Spinal cord (tissue), 10 donors: ENCODE measurements around the gene DPAGT1. TPM values are rescaled to one million over a fixed set of nuclear protein-coding genes. Genes with fewer than 3 reads are reported as not detected.
A peak's percentile ranks its signal among the peaks of the same experiment; 100 is the strongest.
"Not testable (repeated sequence)": the region's sequence is repeated elsewhere in the genome, so short reads cannot be mapped to it uniquely, and the experiment has no call there.

Source experiments
- DNase-seq, 6 donors: peaks; one replicate each; pipeline versions ENCODE4 v3.0.0 to v3.0.0-alpha.2; 2013 to 2015; ENCODE audit warnings: low spot score in 6 of 6, low read depth in 4 of 6
- H3K27ac ChIP-seq: one replicate; pipeline ENCODE4 v1.5.1; 2013; ENCODE audit warnings: low read depth, low read length, control low read depth
- H3K27me3 ChIP-seq: one replicate; pipeline ENCODE4 v1.6.1; 2013; ENCODE audit warnings: low read length; ENCODE audit not compliant: control insufficient read depth, insufficient read depth
- H3K36me3 ChIP-seq: one replicate; pipeline ENCODE4 v1.6.1; 2013; ENCODE audit warnings: low read length; ENCODE audit not compliant: control insufficient read depth, insufficient read depth
- H3K4me1 ChIP-seq: one replicate; pipeline ENCODE4 v1.6.1; 2013; ENCODE audit warnings: low read length; ENCODE audit not compliant: control insufficient read depth, insufficient read depth
- H3K4me3 ChIP-seq: one replicate; pipeline ENCODE4 v1.5.1; 2013; ENCODE audit warnings: low read depth, low read length, control low read depth
- H3K9me3 ChIP-seq: one replicate; pipeline ENCODE4 v1.6.1; 2013; ENCODE audit warnings: low read length; ENCODE audit not compliant: control insufficient read depth, insufficient read depth
- WGBS: methylation state at CpG from one replicate; pipeline ENCODE4 v1.1.5; 2013; ENCODE audit warnings: missing lambda C conversion rate; ENCODE audit not compliant: insufficient coverage; 5-methylcytosine and 5-hydroxymethylcytosine counted together
- long read RNA-seq, 4 donors: transcript quantifications; one replicate each; lab custom pipeline, GENCODE V29; 2026
- polyA plus RNA-seq, 2 donors: library from polyadenylated mRNA; unstranded; fragments of 120-200 nt; gene quantifications; one replicate each; pipeline ENCODE4 v1.2.1, GENCODE V29; 2013; ENCODE audit not compliant: insufficient read length in 2 of 2
- total RNA-seq, 2 donors: library from RNA; depleted of rRNA in 1 of 2; stranded (reverse); fragments of 120-200 nt in 1 of 2; fragments of >200 nt in 1 of 2; gene quantifications; one replicate each; pipeline versions ENCODE4 v1.2.3 to v1.2.4, GENCODE V29; 2013 to 2014
- donor health status: healthy.

The DPAGT1 gene
- total RNA-seq (10 to 100 TPM; 12.9 to 23.0 TPM), polyA plus RNA-seq (10 to 100 TPM; 41.3 to 44.3 TPM)
- long read RNA-seq, donor 1, transcript DPAGT1-201 (9 exons, 2,205 nt): major isoform, 7 of 16 reads
- long read RNA-seq, donor 1, partial matches to known transcripts: 7 of 16 reads
- long read RNA-seq, donor 1, other reads (novel, unspliced or antisense): 0 of 16 reads
- long read RNA-seq, donor 2, partial matches to known transcripts: 0 of 2 reads
- long read RNA-seq, donor 2, other reads (novel, unspliced or antisense): 0 of 2 reads
- long read RNA-seq, donor 3, partial matches to known transcripts: 0 of 2 reads
- long read RNA-seq, donor 3, other reads (novel, unspliced or antisense): 0 of 2 reads
- long read RNA-seq, donor 4, transcript DPAGT1-201 (9 exons, 2,205 nt): major isoform, 6 of 26 reads
- long read RNA-seq, donor 4, partial matches to known transcripts: 18 of 26 reads
- long read RNA-seq, donor 4, other reads (novel, unspliced or antisense): 0 of 26 reads

- peak; percentile 86 to 99 (median 96) for DNase-seq
- H3K4me3 ChIP-seq: peak within 1 kb of the TSS; percentile 95
- 0% methylated on average over 30 of the region's 32 CpGs for WGBS
- peaks cover 30% of the 10 kb centered on the region for H3K4me1 ChIP-seq
- no peaks in the 10 kb centered on the region for H3K9me3 ChIP-seq
- peaks cover 13% of the 10 kb centered on the region for H3K36me3 ChIP-seq
- no peaks in the 10 kb centered on the region for H3K27me3 ChIP-seq
- peak within 1 kb of the TSS; percentile 98 for H3K27ac ChIP-seq
Observed at GRCh38 chr11:119101759-119102423, at the start of gene DPAGT1. TSS of gene DPAGT1 (minus strand) at chr11:119101853. CDS start at chr11:119101655, 198 bp downstream.

GRCh38 chr11:119149786-119150275 lies 48.2 kb upstream of the DPAGT1 start:
- Histone ChIP-seq H3K27ac (no peak overlapping the region), H3K36me3 (peaks cover 15% of the 10 kb centered on the region), H3K27me3 (peaks cover 9% of the 10 kb centered on the region), H3K9me3 (no peaks in the 10 kb centered on the region), H3K4me1 (peaks cover 28% of the 10 kb centered on the region), H3K4me3 (peak overlapping the region; percentile 54)
- 6% methylated on average over 33 of the region's 33 CpGs for WGBS
- DNase-seq: peak in 2 of 6 donors; percentile 6 to 23

- Histone ChIP-seq H3K4me3 (peak within 1 kb of the TSS; percentile 54), H3K36me3 (peaks cover 9% of the 10 kb centered on the region), H3K27me3 (peaks cover 9% of the 10 kb centered on the region), H3K27ac (no peak within 1 kb of the TSS), H3K9me3 (no peaks in the 10 kb centered on the region), H3K4me1 (peaks cover 31% of the 10 kb centered on the region)
- DNase-seq: peak in 2 of 6 donors; percentile 60 to 61
- WGBS: under 1% methylated on average over 63 of the region's 73 CpGs
Observed at GRCh38 chr11:119149018-119149785, 47.5 kb upstream of the DPAGT1 start, which contains the start of gene ABCG4. TSS of gene ABCG4 (plus strand) at chr11:119149052. CDS start at chr11:119149966, 914 bp downstream.

- H3K27ac ChIP-seq: no peak overlapping the region
- 0% methylated on average over 15 of the region's 16 CpGs for WGBS
- peak overlapping the region; percentile 54 for H3K4me3 ChIP-seq
- peaks cover 5% of the 10 kb centered on the region for H3K36me3 ChIP-seq
- no peaks in the 10 kb centered on the region for H3K9me3 ChIP-seq
- peaks cover 9% of the 10 kb centered on the region for H3K27me3 ChIP-seq
- no peak for DNase-seq
- peaks cover 31% of the 10 kb centered on the region for H3K4me1 ChIP-seq
Observed at GRCh38 chr11:119148720-119149017, 47.0 kb upstream of the DPAGT1 start.

GRCh38 chr11:119147604-119148333 lies 46.1 kb upstream of the DPAGT1 start:
- no peak for DNase-seq

GRCh38 chr11:119145551-119145950 lies 43.9 kb upstream of the DPAGT1 start:
- Histone ChIP-seq H3K9me3 (no peaks in the 10 kb centered on the region), H3K27ac (no peak overlapping the region), H3K4me1 (peaks cover 24% of the 10 kb centered on the region), H3K36me3 (no peaks in the 10 kb centered on the region), H3K4me3 (no peak overlapping the region), H3K27me3 (peaks cover 11% of the 10 kb centered on the region)
- DNase-seq: no peak
- 60% methylated on average over 3 of the region's 3 CpGs for WGBS

More at GRCh38 chr11:119147604-119148333, 46.1 kb upstream of the DPAGT1 start:
- Histone ChIP-seq H3K9me3 (no peaks in the 10 kb centered on the region), H3K36me3 (peaks cover 5% of the 10 kb centered on the region), H3K27ac (no peak overlapping the region), H3K27me3 (peaks cover 9% of the 10 kb centered on the region), H3K4me3 (no peak overlapping the region), H3K4me1 (peaks cover 31% of the 10 kb centered on the region)
- WGBS: 80% methylated on average over 1 of the region's 6 CpGs

GRCh38 chr11:119144825-119145486 lies 43.3 kb upstream of the DPAGT1 start:
- DNase-seq: peak in 2 of 6 donors; percentile 71 to 85
- Histone ChIP-seq H3K4me3 (no peak overlapping the region), H3K27me3 (peaks cover 11% of the 10 kb centered on the region), H3K27ac (no peak overlapping the region), H3K4me1 (peaks cover 21% of the 10 kb centered on the region), H3K36me3 (no peaks in the 10 kb centered on the region), H3K9me3 (no peaks in the 10 kb centered on the region)
- 20% methylated on average over 2 of the region's 7 CpGs for WGBS

- not testable (repeated sequence) for H3K4me1 ChIP-seq, H3K27ac ChIP-seq, H3K4me3 ChIP-seq, H3K9me3 ChIP-seq, H3K27me3 ChIP-seq, H3K36me3 ChIP-seq, DNase-seq
- WGBS: no CpG with 5 or more reads among the region's 10 CpGs
Observed at GRCh38 chr11:119139276-119139675, 37.6 kb upstream of the DPAGT1 start.
